ENCODE data around the gene GALNTL6. TPM values are rescaled to one million over a fixed set of nuclear protein-coding genes. Genes with fewer than 3 reads are reported as not detected.
"Not testable (repeated sequence)": the region's sequence is repeated elsewhere in the genome, so short reads cannot be mapped to it uniquely, and the experiment has no call there.

The GALNTL6 gene
- total RNA-seq, 2 donors from 2014 or later = 0.19 to 0.20 TPM

GRCh38 chr4:172947594-172947993 lies 1134.4 kb downstream of the GALNTL6 start:
- intact Hi-C loops (cut with DNase I) = no loop called here
- Histone ChIP-seq H3K9ac (ENCODE audit: low read depth in 2 of 2, low read length in 2 of 2) (no peak overlapping the region), H3K27me3 (no peaks in the 10 kb centered on the region), H3K27ac (no peak overlapping the region), H3K36me3 (no peaks in the 10 kb centered on the region), H3K4me1 (no peaks in the 10 kb centered on the region), H3K9me3 (no peaks in the 10 kb centered on the region), H3K4me3 (no peak overlapping the region)
- no peak for DNase-seq
- TF ChIP-seq CTCF (IDR thresholded peaks at IDR 0.05) = no peak

- intact Hi-C loops (cut with DNase I) = no loop called here
- Histone ChIP-seq H3K4me3 (no peak overlapping the region), H3K36me3 (no peaks in the 10 kb centered on the region), H3K27ac (no peak overlapping the region), H3K9me3 (no peaks in the 10 kb centered on the region), H3K9ac (ENCODE audit: low read depth in 2 of 2, low read length in 2 of 2) (no peak overlapping the region), H3K4me1 (no peaks in the 10 kb centered on the region), H3K27me3 (no peaks in the 10 kb centered on the region)
- no peak for DNase-seq
- TF ChIP-seq CTCF (IDR thresholded peaks at IDR 0.05) = no peak
These were observed 1137.8 kb downstream of the GALNTL6 start for GRCh38 chr4:172950990-172951389.

- no peak for DNase-seq
- H3K27ac ChIP-seq = no peak overlapping the region
- H3K4me3 ChIP-seq = no peak overlapping the region
- TF ChIP-seq CTCF (IDR thresholded peaks at IDR 0.05) = no peak
- no peak overlapping the region for H3K9ac ChIP-seq (ENCODE audit: low read depth in 2 of 2, low read length in 2 of 2)
- H3K9me3 ChIP-seq = no peaks in the 10 kb centered on the region
- intact Hi-C loops (cut with DNase I) = no loop called here
- no peaks in the 10 kb centered on the region for H3K4me1 ChIP-seq
- H3K36me3 ChIP-seq = no peaks in the 10 kb centered on the region
- no peaks in the 10 kb centered on the region for H3K27me3 ChIP-seq
These were observed 1138.7 kb downstream of the GALNTL6 start for GRCh38 chr4:172951679-172952451.

- Histone ChIP-seq H3K9me3 (no peaks in the 10 kb centered on the region), H3K27me3 (no peaks in the 10 kb centered on the region), H3K9ac (ENCODE audit: low read depth in 2 of 2, low read length in 2 of 2) (no peak overlapping the region), H3K36me3 (no peaks in the 10 kb centered on the region), H3K4me3 (no peak overlapping the region), H3K27ac (peak overlapping the region; percentile 22), H3K4me1 (no peaks in the 10 kb centered on the region)
- intact Hi-C loops (cut with DNase I) = no loop called here
- no peak for DNase-seq
- TF ChIP-seq CTCF (IDR thresholded peaks at IDR 0.05) = no peak
These were observed 1140.8 kb downstream of the GALNTL6 start for GRCh38 chr4:172953896-172954568.

DNA sequence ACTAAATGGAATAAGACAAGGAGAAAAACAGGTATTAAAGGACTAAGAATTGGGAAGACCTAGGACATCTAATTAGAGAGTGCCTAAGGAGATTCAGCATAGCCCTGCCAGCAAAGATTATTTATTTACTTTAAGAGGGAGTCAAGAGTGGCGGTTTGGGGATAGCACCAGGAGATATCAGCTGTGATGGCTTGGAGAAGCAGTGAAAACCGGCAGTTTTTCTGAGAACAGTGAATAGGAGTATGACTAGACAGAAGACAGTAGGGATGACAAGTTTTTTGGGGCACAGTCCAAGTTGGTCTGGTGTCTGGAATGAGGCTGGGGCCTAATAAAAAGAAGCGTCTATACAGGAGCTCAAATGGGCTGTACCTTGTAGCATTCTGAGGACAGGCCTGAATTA lies 1143.1 kb downstream of the GALNTL6 start:
- H3K4me3 ChIP-seq; H3K36me3 ChIP-seq; DNase-seq; H3K4me1 ChIP-seq; intact Hi-C loops (cut with DNase I); H3K9me3 ChIP-seq; H3K27ac ChIP-seq; H3K9ac ChIP-seq (ENCODE audit: low read depth in 2 of 2, low read length in 2 of 2); H3K27me3 ChIP-seq: not testable (repeated sequence)

- no peaks in the 10 kb centered on the region for H3K36me3 ChIP-seq
- intact Hi-C loops (cut with DNase I) = no loop called here
- no peaks in the 10 kb centered on the region for H3K9me3 ChIP-seq
- H3K4me3 ChIP-seq = no peak overlapping the region
- peaks cover 1% of the 10 kb centered on the region for H3K4me1 ChIP-seq
- H3K27ac ChIP-seq = no peak overlapping the region
- DNase-seq = no peak
- no peaks in the 10 kb centered on the region for H3K27me3 ChIP-seq
- no peak for TF ChIP-seq CTCF (IDR thresholded peaks at IDR 0.05)
- H3K9ac ChIP-seq (ENCODE audit: low read depth in 2 of 2, low read length in 2 of 2) = no peak overlapping the region
These were observed 1144.0 kb downstream of the GALNTL6 start for GRCh38 chr4:172957216-172957615.
